Ovary (tissue), 9 donors: ENCODE data around the gene CRISP2. TPM values are rescaled to one million over a fixed set of nuclear protein-coding genes. Genes with fewer than 3 reads are reported as not detected.

Experiments used
- DNase-seq, 5 donors: peaks; one replicate each; pipeline ENCODE4 v3.0.0-alpha.2; 2019 to 2020
- H3K27ac ChIP-seq, 2 donors: fragments of 200-600 bp; one replicate each; pipeline versions ENCODE4 v1.5.1 to v1.8.0; 2019 to 2022
- H3K27me3 ChIP-seq: fragments of 200-600 bp; one replicate; pipeline ENCODE4 v1.8.0; 2022
- H3K36me3 ChIP-seq: fragments of 200-600 bp; sonication (generic); one replicate; pipeline ENCODE4 v1.5.1; 2019
- H3K4me1 ChIP-seq: one replicate; pipeline ENCODE4 v1.8.1; 2013; ENCODE audit warnings: mild to moderate bottlenecking, moderate library complexity; ENCODE audit not compliant: insufficient read depth
- H3K4me3 ChIP-seq: fragments of 200-600 bp; sonication (generic); one replicate; pipeline ENCODE4 v1.5.1; 2017
- H3K9me3 ChIP-seq, 2 donors: fragments of 200-600 bp in 1 of 2; sonication (generic) in 1 of 2; one replicate each; pipeline versions ENCODE4 v1.5.1 to v1.8.1; 2013 to 2019; ENCODE audit warnings: mild to moderate bottlenecking in 1 of 2, moderate library complexity in 1 of 2
- CTCF ChIP-seq, 3 donors: fragments of 450-650 bp in 2 of 3; fragments of 200-600 bp in 1 of 3; IDR thresholded peaks; one replicate each; pipeline versions ENCODE4 v1.5.1 to v1.8.0; 2016 to 2022; ENCODE audit warnings: antibody characterized with exemption in 3 of 3, mild to moderate bottlenecking in 1 of 3
- EP300 ChIP-seq: sonication (generic); formaldehyde crosslinking; IDR thresholded peaks from one replicate; pipeline ENCODE4 v1.6.1; 2017; ENCODE audit warnings: antibody characterized with exemption
- POLR2A ChIP-seq: fragments of 450-650 bp; IDR thresholded peaks from one replicate; pipeline ENCODE4 v1.6.1; 2017; ENCODE audit warnings: antibody characterized with exemption, mild to moderate bottlenecking, moderate library complexity
- WGBS, 3 donors: extraction: QIAGEN DNeasy Blood & Tissue Kit in 1 of 3; methylation state at CpG; one replicate each; pipeline versions ENCODE4 v1.1.5 to v1.1.7; 2013 to 2017; 5-methylcytosine and 5-hydroxymethylcytosine counted together
- intact Hi-C, 4 donors: fragments of 100-400 bp; cut with DNase I; formaldehyde crosslinking; loops; one replicate each; pipeline versions ENCODE4 v1.11.0 to v1.15.1; 2022 to 2023
- polyA plus RNA-seq, 2 donors: library from polyadenylated mRNA; stranded (reverse); fragments of 200-250 nt in 1 of 2; fragments of 350-450 nt in 1 of 2; fragmentation: Illumina TruSeq in 1 of 2; extraction: RNeasy Lipid Tissue Mini Kit (QIAGEN cat#74804) in 1 of 2; gene quantifications; one replicate each; pipeline ENCODE4 v1.2.3, GENCODE V29; 2013 to 2014
- total RNA-seq, 7 donors: library from RNA; depleted of rRNA in 2 of 7; stranded (reverse); fragments of >200 nt in 2 of 7; fragmentation: NEBNext Ultra II Directional in 3 of 7; extraction: Animal tissue kit (Norgen Biotek cat#: 25700) in 3 of 7; gene quantifications; one replicate each; pipeline versions ENCODE4 v1.1.0 to v1.2.4, GENCODE V29; 2016 to 2023
- donor health status: DM: no; HTN: no; CAD: no; lungs with moderate emphysema.
- donor health status: DM: no; HTN: no; CAD: no.
- donor health status: Bipolar disorder and iron deficiency.
- donor health status: DM: yes; HTN: yes; CAD: no.
- donor health status: DM: no; HTN: no; CAD: no.
- donor health status: DM: yes; HTN: yes; CAD: no.

CRISP2 gene
- total and polyA plus RNA-seq, 9 donors: 0.06 to 24.1 (median 0.68) TPM; not detected in 5

DNA sequence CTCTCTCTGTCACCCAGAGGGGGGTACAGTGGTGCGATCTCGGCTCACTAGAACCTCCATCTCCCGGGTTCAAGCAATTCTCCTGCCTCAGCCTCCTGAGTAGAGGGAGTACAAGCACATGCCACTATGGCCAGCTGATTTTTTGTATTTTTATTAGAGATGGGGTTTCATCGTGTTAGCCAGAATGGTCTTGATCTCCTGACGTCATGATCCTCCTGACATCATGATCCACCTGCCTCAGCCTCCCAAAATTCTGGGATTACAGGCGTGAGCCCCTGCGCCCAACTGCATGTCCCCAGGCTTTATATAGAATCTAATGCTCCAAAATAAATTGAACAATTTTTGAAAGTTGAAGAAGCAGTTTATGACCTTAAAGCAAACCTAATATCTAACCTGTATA lies 7.0 kb upstream of the CRISP2 start:
- WGBS, 3 donors: 84 to 94% (median 90%) methylated on average over 7 of the region's 7 CpGs
- Histone ChIP-seq H3K27me3 (no peaks in the 10 kb centered on the region), H3K4me3 (no peak overlapping the region), H3K9me3 (no peaks in the 10 kb centered on the region), H3K4me1 (no peaks in the 10 kb centered on the region), H3K36me3 (no peaks in the 10 kb centered on the region), H3K27ac (no peak overlapping the region)
- TF ChIP-seq EP300: no peak
- TF ChIP-seq POLR2A: no peak
- TF ChIP-seq CTCF (IDR thresholded peaks at IDR 0.05): no peak
- no peak for DNase-seq
- intact Hi-C loops: no loop called here

- Histone ChIP-seq H3K27me3 (no peaks in the 10 kb centered on the region), H3K27ac (no peak overlapping the region), H3K9me3 (no peaks in the 10 kb centered on the region), H3K36me3 (no peaks in the 10 kb centered on the region), H3K4me3 (no peak overlapping the region), H3K4me1 (no peaks in the 10 kb centered on the region)
- intact Hi-C loops: no loop called here
- TF ChIP-seq POLR2A: no peak
- TF ChIP-seq CTCF (IDR thresholded peaks at IDR 0.05): no peak
- no peak for TF ChIP-seq EP300
- DNase-seq: no peak
These were observed 14.9 kb downstream of the CRISP2 start for GRCh38 chr6:49698478-49698877.

DNA sequence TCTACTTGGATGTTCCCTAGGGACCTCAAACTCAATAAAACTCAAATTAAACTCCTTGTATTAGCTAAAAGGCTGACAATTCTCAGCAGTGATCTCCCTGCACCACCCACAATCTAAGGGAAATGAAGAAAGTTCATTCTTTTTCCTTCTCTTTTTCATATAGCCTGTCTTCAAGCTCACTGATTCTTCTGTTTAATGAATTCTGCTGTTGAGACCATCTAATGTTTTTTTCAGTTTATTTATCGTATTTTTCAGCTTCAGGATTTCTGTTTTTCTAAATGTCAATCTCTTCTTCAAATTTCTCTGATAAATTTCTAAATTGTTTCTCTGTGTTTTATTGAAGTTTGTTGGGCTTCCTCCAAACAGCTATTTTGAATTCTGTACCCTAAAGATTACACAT lies 19.8 kb downstream of the CRISP2 start:
- H3K4me3 ChIP-seq: no peak overlapping the region
- no peaks in the 10 kb centered on the region for H3K36me3 ChIP-seq
- no peaks in the 10 kb centered on the region for H3K9me3 ChIP-seq
- DNase-seq: no peak
- intact Hi-C loops: no loop called here
- H3K27me3 ChIP-seq: no peaks in the 10 kb centered on the region
- H3K4me1 ChIP-seq: no peaks in the 10 kb centered on the region
- WGBS, 3 donors: 72 to 92% (median 88%) methylated on average over 1 of the region's 1 CpG
- no peak overlapping the region for H3K27ac ChIP-seq
- TF ChIP-seq CTCF (IDR thresholded peaks at IDR 0.05) (no peak), POLR2A (no peak), EP300 (no peak)

DNA sequence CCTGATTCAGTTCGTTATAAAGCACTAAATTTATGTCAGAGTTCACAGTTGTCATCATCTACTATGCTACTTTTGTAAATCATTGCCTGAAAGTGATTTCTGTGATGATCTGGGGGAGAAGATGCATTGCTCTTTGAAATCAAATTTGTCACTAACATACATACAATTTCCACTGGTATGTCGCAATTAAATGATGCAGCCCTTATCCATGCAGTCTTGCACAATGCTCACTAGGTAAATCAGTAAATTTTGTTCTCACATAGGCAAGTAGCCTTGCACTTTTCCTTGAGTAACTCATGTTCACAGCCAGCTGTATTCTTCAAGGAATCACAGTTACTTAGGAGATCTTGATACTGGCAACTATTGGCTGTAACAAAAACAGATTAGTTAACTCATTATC lies 20.8 kb downstream of the CRISP2 start:
- DNase-seq: no peak
- Histone ChIP-seq H3K27ac (no peak overlapping the region), H3K9me3 (no peaks in the 10 kb centered on the region), H3K4me1 (no peaks in the 10 kb centered on the region), H3K36me3 (no peaks in the 10 kb centered on the region), H3K4me3 (no peak overlapping the region), H3K27me3 (no peaks in the 10 kb centered on the region)
- no peak for TF ChIP-seq CTCF (IDR thresholded peaks at IDR 0.05)
- WGBS, 3 donors: 64 to 69% (median 66%) methylated on average over 2 of the region's 2 CpGs
- intact Hi-C loops: no loop called here
